Putamen (tissue), 1 donor: ENCODE measurements around the gene RELT.

ENCODE experiments used
- DNase-seq: peaks from one replicate; pipeline ENCODE4 v3.0.0-alpha.2; 2016; ENCODE audit warnings: low spot score

RELT gene

DNA sequence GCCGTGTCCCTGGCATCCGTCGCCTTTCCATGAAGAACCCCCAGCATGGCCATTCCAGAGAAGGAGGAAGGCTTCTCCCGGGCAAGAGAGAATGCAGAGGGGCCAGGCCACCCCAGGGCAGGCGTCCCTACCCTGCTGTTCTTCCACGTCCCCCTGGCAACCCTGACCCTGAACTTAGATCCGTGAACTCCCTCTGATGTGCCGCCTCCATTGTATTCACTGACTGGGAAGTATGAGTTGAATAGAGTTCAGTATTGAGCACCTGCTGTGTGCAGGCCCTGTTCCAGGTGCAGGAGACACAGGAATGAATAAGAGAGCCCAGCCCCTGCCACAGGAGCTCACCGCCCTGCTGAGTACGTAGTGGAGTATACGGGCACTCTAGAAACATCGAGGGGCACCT is 29.1 kb upstream of the RELT start:
- no peak for DNase-seq

GRCh38 chr11:73348838-73349237 is 27.4 kb upstream of the RELT start:
- no peak for DNase-seq

- no peak for DNase-seq
These were observed 26.6 kb upstream of the RELT start for GRCh38 chr11:73349633-73350032.

DNA sequence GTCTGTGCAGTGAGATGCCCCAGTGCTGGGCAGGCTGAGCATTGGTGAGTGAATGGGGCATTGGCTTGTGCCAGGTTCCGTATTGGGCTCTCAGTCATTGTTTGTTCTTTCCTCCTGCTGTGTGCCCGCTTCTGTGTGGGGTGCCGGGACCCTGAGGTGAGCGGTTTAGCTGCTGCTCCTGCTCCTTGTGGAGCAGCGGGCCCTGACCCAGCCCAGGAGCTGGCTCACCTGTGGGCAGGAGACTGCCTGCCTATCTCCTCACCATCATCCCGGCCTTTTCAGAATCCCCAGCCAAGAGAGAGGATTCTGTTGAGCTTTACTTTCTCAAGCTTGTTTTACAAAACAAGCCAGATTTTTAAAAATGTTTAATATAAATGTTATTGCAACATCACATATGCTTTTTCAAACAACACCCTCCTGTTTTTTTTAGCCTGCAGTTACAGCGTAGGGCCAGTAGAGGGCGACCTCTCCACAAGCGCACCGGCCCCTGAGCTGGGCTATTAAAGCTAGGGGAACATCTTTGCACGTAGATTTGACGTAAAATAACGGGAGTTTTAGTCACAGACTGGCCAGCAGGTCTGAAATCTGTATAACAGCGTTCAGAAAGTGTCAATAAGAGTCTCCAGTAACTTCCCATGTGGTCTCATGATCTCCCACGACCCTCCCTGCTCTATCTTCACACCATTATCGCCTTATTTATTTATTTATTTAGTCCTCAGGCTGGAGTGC is 25.1 kb upstream of the RELT start:
- DNase-seq = peak; percentile 60

DNA sequence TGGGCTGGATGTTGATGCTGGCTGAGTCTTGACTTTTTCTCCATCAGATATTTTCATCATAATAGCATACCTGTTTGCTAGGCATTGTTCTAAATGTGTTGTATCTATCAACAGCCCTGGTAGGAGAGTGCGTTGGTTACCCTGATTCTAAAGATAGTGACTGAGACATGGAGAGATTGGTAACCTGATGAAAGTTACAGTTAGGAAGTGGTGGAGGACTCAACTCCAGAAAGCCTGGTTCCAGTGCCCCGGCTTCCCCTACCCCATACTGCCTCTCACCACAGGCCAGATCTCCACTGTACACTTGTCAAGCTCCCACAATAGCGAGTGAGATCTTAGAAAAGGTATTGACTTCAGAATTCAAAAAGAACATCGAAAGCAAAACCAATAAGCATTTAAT is 22.8 kb upstream of the RELT start:
- no peak for DNase-seq

- DNase-seq = no peak
These were observed 21.1 kb upstream of the RELT start for GRCh38 chr11:73355109-73355508.

DNA sequence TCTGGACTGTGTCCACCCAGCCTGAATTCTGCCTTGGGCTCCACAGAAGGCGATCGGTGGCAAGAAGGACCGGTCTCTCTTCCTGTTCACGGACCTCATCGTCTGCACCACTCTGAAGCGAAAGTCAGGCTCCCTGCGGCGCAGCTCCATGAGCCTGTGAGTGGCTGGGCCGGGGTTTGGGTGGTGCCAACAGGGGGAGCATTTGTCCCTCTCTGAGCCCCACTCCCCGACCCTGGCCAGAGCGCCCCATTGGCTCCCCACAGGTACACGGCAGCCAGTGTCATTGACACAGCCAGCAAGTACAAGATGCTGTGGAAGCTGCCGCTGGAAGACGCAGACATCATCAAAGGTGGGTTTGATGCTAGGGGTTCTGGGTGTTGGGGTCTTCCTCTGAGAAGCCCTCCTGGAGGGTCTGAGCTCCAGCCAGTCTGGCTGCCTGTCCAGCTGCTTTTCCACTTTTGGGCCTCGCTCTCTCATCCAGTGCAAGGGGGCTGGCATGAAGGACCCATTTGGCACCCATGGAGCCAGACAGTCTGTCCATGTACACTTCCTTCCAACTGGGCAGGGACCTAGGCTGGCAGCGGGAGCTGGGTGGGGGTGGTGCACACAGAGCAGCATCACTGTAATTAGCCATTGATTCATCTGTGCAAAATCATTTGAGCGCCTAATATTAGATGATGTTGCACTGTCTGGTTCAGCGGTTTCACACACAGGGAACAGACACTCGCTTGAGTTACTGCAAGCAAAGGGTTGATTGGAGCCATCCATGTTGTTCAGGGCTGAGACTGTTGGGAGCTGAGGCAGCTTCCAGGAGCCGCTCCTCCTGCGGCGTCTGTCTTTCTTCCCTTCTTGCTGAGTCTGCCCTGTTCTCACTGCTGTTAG is 19.0 kb upstream of the RELT start:
- DNase-seq = no peak

DNA sequence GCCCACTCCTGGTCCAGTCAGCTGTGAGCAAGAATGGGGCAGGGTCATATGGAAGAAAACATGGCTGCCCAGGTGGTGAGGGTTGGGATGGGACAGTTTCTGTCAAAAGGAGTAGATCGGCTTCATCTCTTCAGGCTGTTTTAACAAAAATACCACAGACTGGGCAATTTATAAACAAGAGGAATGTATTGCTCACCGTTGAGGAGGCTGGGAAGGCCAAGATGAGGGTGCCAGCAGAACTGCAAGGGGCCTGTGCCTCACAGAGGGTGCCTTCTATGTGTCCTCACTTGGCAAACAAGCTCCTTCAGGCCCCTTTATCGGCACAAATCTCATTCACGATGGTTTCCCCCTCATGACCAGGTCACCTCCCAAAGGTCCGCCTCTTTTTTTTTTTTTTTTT is 18.1 kb upstream of the RELT start:
- DNase-seq = no peak

DNA sequence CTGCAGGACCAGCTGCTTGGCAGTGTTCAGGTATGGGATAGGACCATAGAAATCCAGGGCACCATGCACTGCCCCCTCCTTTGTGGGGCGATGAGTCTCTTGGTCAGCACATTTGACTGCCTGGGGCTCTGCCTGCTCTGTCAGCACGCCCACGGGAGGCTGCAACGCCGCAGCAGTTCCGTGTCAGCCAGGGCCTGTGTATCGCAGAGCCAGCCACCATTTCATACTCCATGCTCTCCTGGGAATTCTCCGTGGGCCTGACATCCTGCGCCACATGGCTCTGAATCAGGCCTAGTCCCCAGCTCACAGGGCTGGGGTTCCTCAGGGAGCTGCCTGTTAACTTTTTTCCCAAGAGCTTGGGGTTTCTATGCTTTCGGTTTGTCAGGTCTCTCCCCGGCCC is 16.9 kb upstream of the RELT start:
- no peak for DNase-seq

- no peak for DNase-seq
These were observed 16.1 kb upstream of the RELT start for GRCh38 chr11:73359930-73360742.

DNA sequence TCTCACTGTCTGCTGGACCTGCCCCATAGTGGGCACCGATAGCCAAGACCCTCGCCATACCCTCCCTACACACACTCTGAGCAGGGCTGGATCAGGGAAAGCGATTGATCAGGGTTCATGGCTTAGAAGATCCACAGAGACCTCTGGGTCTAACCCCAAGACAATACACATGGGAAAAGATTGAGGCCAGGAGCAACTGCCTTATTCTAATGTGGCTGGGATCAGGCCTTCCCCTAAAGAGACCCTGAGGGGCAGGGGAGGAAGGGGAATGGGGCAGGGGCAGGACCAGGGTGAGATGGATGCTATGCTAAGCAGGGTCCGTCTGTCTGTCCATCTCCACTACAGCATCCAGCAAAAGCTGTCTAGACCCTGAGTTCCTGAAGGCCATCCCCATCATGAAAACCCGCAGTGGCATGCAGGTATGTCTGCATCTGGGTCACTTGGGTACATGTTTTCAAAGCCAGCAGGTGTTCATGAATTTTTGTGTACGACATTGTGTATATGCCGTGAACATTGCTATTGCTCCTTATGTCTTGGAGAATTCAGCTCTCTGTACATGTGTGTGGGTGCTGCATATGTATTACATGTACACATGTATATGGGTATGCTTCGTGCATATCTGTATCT is 15.3 kb upstream of the RELT start:
- no peak for DNase-seq

GRCh38 chr11:73361953-73362776 is 14.0 kb upstream of the RELT start:
- no peak for DNase-seq

- no peak for DNase-seq
These were observed 13.1 kb upstream of the RELT start for GRCh38 chr11:73363147-73363546.

DNA sequence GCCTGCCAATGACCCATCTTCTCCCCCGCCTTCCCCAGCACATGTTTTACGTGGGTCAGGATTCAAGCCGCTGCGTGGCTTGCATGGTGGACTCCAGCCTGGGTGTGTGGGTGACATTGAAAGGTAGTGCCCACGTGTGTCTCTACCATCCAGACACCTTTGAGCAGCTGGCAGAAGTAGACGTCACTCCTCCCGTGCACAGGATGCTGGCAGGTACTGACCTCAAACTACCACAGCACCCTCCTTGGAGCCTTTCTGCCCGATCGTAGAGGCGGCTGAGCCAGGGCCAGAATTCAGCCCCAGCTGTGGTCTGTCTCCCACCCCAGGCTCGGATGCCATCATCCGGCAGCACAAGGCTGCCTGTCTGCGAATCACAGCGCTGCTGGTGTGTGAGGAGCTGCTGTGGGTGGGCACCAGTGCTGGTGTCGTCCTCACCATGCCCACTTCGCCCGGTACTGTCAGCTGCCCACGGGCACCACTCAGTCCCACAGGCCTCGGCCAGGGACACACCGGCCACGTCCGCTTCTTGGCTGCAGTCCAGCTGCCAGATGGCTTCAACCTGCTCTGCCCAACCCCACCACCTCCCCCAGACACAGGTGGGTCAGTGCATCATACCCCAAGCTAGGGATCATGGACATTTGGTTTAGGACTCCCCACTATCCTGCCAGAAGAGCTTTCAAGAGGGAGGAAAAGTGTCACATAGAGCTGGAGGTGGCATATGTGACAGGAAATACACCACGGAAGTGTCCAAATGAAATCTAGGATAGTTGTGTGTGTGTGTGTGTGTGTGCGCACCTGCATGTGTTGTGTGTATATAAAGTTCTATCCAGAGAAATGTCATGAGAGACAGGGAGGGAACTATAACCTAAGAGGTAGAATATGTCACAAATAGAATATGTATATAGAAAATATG is 10.6 kb upstream of the RELT start:
- DNase-seq = no peak

GRCh38 chr11:73366265-73366610 is 10.0 kb upstream of the RELT start:
- no peak for DNase-seq

DNA sequence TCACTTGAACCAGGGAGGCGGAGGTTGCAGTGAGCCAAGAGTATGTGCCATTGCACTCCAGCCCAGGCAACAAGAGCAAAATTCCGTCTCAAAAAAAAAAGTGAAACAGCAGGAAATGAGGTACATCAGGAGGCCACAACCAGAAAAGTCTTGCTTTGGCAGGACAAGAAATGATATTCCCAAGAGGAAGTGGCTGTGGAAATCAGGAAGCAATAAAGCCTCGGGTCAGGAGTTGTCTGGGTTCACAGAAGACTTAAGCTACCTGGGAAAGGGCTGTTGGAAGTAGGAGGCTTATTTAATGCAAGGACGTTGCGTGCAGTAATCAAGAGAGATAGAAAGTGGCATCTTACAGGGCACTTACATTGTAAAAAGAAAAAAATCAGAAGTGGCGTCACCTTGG is 9.2 kb upstream of the RELT start:
- no peak for DNase-seq

- no peak for DNase-seq
These were observed 8.6 kb upstream of the RELT start for GRCh38 chr11:73367482-73368024.

DNA sequence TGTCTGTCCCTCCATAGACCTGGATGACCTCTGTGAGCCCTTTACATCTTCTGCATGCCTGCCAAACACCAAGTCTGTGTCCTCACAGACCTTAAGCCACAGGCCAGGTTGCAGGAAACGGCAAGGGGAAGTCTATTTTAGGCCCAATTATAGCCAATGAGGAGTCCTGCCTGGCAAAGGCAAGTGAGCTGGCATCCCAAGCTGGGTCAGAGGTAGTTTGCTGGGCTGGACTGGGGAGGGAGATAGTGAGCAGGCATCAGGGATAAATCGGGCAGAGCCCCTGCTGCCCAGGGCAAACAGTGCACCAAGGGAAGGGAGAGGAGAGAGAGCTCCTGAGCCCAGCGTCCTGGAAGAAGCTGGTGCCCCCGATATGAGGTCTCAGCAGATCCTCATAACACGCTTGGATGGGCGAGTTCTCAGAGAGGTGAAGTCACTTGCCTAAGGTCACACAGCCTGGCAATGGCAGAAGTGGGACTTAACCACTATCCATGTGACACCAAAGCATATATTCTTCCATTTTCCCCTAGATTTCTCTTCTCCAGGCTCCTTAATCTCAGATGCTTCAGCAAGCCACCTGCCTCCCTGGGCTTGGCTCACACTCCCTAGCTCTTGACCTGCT is 3.7 kb upstream of the RELT start:
- no peak for DNase-seq

- DNase-seq = no peak
These were observed 2.0 kb upstream of the RELT start for GRCh38 chr11:73374151-73374550.

DNA sequence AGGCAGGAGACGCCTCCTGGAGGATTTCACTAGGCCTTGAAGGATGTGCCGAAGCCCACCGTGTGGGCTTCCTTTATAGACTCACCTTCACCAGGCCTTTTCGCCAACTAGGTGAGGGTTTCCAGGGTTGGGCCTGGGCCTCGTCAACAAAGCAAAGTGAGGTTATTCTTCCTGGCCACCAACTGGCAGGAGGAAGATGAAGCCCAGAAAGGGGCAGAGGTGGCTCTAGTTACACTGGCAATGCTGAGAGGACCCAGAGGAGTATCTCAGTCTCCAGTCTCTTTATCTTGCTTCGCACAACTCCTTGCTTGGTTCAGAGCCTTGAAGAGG is 404 bp upstream of the RELT start:
- no peak for DNase-seq
